ENCODE results near the gene MLST8. TPM values are rescaled to one million over a fixed set of nuclear protein-coding genes. Genes with fewer than 3 reads are reported as not detected.
A peak's percentile ranks its signal among the peaks of the same experiment; 100 is the strongest.

MLST8 gene
- total and polyA plus RNA-seq, 8 donors: 16.6 to 62.8 (median 20.7) TPM

DNA sequence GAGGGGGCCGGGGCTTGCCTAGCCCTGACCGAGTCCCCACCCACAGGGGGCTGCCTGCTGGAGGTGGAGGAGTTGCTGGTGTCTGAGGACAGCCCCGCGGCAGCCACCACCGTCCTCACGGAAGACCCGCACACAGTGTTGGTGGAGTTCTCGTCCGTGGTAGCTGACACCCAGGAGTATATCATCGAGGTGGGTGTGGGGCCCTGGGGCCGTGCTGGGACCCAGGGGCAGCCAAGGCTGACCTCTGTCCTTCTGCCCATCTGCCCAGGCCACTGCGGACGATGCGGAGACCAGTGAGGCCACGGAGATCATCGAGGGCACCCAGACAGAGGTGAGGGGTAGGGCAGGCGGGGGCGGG is 29.5 kb downstream of the MLST8 start:
- peak in 1 of 6 donors; percentile 70 for DNase-seq
- peaks cover 4 to 39% (median 26%) of the 10 kb centered on the region in 3 donors for H3K36me3 ChIP-seq
- H3K27me3 ChIP-seq: no peaks in the 10 kb centered on the region
- no peak for ATAC-seq
- peaks cover 0 to 6% (median 0%) of the 10 kb centered on the region in 3 donors for H3K4me1 ChIP-seq
- H3K27ac ChIP-seq: no peak overlapping the region
- no peak for FAIRE-seq
- TF ChIP-seq, protein P1, sequence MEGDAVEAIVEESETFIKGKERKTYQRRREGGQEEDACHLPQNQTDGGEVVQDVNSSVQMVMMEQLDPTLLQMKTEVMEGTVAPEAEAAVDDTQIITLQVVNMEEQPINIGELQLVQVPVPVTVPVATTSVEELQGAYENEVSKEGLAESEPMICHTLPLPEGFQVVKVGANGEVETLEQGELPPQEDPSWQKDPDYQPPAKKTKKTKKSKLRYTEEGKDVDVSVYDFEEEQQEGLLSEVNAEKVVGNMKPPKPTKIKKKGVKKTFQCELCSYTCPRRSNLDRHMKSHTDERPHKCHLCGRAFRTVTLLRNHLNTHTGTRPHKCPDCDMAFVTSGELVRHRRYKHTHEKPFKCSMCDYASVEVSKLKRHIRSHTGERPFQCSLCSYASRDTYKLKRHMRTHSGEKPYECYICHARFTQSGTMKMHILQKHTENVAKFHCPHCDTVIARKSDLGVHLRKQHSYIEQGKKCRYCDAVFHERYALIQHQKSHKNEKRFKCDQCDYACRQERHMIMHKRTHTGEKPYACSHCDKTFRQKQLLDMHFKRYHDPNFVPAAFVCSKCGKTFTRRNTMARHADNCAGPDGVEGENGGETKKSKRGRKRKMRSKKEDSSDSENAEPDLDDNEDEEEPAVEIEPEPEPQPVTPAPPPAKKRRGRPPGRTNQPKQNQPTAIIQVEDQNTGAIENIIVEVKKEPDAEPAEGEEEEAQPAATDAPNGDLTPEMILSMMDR (IDR thresholded peaks at IDR 0.05): no peak
- WGBS, 2 donors: 93 to 96% methylated on average over 18 of the region's 18 CpGs
- H3K9me3 ChIP-seq: no peaks in the 10 kb centered on the region
- no peak overlapping the region for H3K4me3 ChIP-seq
- intact Hi-C loops (cut with DNase I): no loop called here

DNA sequence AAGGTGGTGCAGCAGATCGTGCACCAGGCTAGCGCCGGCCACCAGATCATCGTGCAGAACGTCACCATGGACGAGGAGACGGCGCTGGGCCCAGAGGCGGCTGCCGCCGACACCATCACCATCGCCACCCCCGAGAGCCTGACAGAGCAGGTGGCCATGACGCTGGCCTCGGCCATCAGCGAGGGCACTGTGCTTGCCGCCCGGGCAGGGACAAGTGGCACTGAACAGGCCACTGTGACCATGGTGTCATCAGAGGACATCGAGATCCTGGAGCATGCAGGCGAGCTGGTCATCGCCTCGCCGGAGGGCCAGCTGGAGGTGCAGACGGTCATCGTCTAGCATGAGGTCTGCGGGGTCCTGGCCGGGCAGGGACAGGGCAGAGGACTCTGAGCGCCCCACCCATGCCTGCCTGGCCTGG is 30.0 kb downstream of the MLST8 start:
- TF ChIP-seq, protein P1 (IDR thresholded peaks at IDR 0.05): no peak
- 92 to 95% methylated on average over 27 to 28 of the region's 28 CpGs for WGBS, 2 donors
- H3K4me3 ChIP-seq: no peak overlapping the region
- intact Hi-C loops (cut with DNase I): no loop called here
- peaks cover 4 to 37% (median 25%) of the 10 kb centered on the region in 3 donors for H3K36me3 ChIP-seq
- H3K27ac ChIP-seq: no peak overlapping the region
- peaks cover 0 to 6% (median 0%) of the 10 kb centered on the region in 3 donors for H3K4me1 ChIP-seq
- peak in 1 of 6 donors; percentile 75 for DNase-seq
- no peaks in the 10 kb centered on the region for H3K9me3 ChIP-seq
- no peak for ATAC-seq
- H3K27me3 ChIP-seq: no peaks in the 10 kb centered on the region
- no peak for FAIRE-seq

- 82 to 84% methylated on average over 19 of the region's 19 CpGs for WGBS, 2 donors
- no peaks in the 10 kb centered on the region for H3K27me3 ChIP-seq
- intact Hi-C loops (cut with DNase I): no loop called here
- ATAC-seq (no peak), DNase-seq (peak in 2 of 6 donors; percentile 38 to 68), FAIRE-seq (no peak)
- no peaks in the 10 kb centered on the region for H3K9me3 ChIP-seq
- H3K4me1 ChIP-seq: peaks cover 0 to 6% (median 0%) of the 10 kb centered on the region in 3 donors
- no peak overlapping the region for H3K4me3 ChIP-seq
- no peak overlapping the region for H3K27ac ChIP-seq
- TF ChIP-seq, protein P1 (IDR thresholded peaks at IDR 0.05): no peak
- H3K36me3 ChIP-seq: peaks cover 4 to 37% (median 25%) of the 10 kb centered on the region in 3 donors
Observed at GRCh38 chr16:2235695-2236336, 30.6 kb downstream of the MLST8 start.

DNA sequence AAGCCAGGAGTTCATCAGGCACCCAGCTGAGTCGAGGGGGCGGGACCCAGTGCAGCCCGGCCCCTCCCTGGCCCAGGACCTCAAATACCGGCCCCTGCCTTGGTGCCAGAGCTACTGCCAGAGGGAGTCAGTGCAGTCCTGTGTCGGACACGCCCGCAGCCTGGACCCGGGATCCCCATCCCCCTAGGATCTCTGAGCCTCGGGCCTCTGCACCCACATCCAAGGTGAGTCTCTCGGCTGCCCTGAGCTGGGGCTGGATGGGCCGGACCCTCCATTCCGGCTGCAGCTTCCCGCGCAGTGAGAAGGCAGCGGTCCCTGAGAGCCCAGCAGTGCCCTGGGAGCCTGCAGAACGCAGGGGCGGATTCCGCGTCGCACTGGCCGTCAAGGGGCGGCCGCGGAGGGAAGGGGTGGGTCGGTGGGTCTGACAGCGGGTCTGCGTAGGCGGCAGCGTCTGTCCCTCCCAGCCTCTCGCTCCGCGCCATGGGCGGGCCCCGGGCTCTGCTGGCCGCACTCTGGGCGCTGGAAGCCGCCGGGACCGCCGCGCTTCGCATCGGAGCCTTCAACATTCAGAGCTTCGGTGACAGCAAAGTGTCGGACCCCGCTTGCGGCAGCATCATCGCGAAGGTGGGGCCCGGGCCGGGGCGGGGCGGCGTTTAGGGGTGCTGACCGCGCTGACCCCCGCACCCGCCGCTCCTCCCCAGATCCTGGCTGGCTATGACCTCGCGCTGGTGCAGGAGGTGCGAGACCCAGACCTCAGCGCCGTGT is 31.3 kb downstream of the MLST8 start, which contains the start of gene DNASE1L2:
TSS of gene DNASE1L2 (plus strand) at position 108 of the 765 bp plus-strand sequence. CDS start at position 481, 373 bp downstream.
- WGBS, 2 donors: 19 to 20% methylated on average over 58 to 64 of the region's 64 CpGs
- Histone ChIP-seq H3K27ac (no peak within 1 kb of the TSS), H3K9me3 (no peaks in the 10 kb centered on the region), H3K4me3 (peak within 1 kb of the TSS in 1 of 4 donors; percentile 25), H3K4me1 (peaks cover 0 to 6% (median 0%) of the 10 kb centered on the region in 3 donors), H3K27me3 (no peaks in the 10 kb centered on the region), H3K36me3 (peaks cover 4 to 34% (median 25%) of the 10 kb centered on the region in 3 donors)
- FAIRE-seq: no peak
- intact Hi-C loops (cut with DNase I): no loop called here
- TF ChIP-seq, protein P1 (IDR thresholded peaks at IDR 0.05): no peak
- DNase-seq: peak in 2 of 6 donors; percentile 53 to 81
- ATAC-seq: peak; percentile 21 to 61 (median 30)
